ENCODE data around the gene RPS19BP1.
"Not testable (repeated sequence)": the region's sequence is repeated elsewhere in the genome, so short reads cannot be mapped to it uniquely, and the experiment has no call there.

Gene RPS19BP1

GRCh38 chr22:39527481-39527961, 5.0 kb downstream of the RPS19BP1 start:
- no peak for DNase-seq

GRCh38 chr22:39526736-39527171, 5.8 kb downstream of the RPS19BP1 start:
- DNase-seq: no peak

- no peak for DNase-seq
Observed at GRCh38 chr22:39525658-39525975, 6.9 kb downstream of the RPS19BP1 start.

- DNase-seq: no peak
Observed at GRCh38 chr22:39524753-39525657, 7.5 kb downstream of the RPS19BP1 start.

DNA sequence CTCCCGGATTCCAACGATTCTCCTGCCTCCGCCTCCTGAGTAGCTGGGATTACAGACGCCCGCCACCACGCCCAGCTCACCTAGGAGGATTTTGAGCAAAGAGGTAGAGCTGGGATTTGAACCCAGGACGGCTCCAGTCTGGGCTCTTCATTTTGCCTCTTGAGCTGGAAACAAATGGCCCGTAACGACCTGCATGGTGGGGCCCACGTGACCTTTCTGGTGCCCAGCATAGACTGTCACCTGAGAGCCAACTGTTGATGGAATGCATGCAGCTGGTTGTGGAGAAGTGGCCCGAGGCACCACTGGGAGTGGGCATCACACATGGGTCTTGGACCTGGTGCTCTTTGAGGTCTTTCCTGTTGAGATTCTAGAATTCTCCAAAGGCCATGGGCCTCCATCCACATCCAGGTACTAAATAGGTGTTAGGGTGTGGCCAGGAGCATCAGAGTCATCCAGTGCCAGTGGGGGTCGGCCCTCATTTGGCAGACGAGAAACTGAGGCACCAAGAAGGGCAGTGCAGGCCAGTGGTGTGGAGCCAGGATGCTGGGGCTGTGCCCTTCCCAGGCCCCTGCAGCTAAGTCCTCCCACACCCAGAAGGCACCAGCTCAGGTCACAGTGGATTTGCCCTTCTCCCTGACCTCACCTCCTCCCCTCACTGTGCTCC, 8.3 kb downstream of the RPS19BP1 start:
- no peak for DNase-seq

GRCh38 chr22:39522567-39523300, 9.8 kb downstream of the RPS19BP1 start:
- DNase-seq: no peak

DNA sequence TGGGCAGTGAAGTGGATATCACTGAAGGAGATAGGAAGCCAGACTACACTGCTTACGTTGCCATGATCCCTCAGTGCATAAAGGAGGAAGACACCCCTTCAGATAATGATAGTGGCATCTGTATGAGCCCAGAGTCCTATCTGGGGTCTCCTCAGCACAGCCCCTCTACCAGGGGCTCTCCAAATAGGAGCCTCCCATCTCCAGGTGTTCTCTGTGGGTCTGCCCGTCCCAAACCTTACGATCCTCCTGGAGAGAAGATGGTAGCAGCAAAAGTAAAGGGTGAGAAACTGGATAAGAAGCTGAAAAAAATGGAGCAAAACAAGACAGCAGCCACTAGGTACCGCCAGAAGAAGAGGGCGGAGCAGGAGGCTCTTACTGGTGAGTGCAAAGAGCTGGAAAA, 10.5 kb downstream of the RPS19BP1 start:
- not testable (repeated sequence) for DNase-seq

- not testable (repeated sequence) for DNase-seq
Observed at GRCh38 chr22:39521106-39521885, 11.3 kb downstream of the RPS19BP1 start.

GRCh38 chr22:39520226-39521105, 12.1 kb downstream of the RPS19BP1 start, which contains the start of gene ATF4:
ATF4 (plus strand) TSS chr22:39520562; CDS start chr22:39521446, 884 bp downstream.
- peak; percentile 75 for DNase-seq

DNA sequence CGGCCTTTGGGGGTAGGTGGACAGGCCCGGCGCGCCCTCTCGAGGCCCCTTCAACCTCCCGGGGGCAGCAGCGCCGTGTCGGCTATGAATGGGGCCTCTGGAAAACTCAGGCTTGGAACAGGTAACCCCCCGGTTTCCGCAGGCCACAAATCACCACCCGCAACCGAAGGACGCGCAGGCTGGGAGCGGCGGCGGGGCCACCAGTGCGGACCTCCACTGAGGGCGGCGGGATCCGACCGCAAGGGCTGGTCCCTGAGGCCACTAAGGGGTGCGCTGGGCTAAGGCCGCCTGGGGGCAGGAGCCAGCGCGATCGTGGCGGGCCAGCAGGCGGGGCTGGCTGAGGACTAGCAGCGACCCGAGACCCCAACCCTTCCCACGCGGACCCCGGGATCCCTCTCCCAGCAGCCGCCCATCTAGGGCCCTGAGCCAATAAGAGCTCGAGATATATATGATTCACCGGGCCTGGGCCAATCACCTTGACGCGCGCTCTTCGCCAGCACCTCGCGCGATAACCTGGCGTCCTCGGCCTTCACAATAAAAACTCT, 12.8 kb downstream of the RPS19BP1 start:
- DNase-seq: peak; percentile 93

DNA sequence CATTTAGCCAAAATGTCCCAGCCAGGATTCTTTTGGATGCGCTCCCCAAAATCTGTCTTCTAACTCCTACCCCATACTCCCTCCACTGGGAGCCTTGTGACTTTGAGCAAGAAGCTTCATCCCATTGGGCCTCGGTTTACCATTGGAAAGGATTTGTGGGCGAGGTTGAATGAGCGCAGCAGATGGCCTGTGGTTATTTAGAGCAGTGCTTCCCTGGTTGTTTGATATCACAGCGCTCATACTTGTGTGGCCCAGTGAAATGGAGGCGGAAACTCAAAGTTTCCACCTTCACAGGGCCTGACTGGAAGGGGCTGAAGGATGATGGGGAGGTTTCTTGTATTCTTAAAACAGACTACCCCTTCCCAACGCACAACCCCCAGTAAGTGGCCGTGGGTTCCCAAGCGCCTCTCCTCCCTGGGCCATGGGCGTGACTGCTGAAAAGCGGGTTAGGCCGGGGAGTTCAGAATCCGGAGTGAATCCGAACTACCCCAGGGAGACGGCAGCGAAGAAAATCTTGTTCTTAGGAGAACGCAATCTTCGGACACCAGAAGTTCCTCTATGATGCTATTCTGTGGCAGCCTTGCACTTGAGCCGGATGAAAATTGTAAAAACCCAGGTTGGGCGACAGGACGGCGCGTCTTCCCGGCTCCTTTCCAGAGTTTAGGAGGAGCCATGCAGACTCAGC, 13.4 kb downstream of the RPS19BP1 start:
- DNase-seq: no peak

GRCh38 chr22:39518144-39518786, 14.3 kb downstream of the RPS19BP1 start:
- no peak for DNase-seq

DNA sequence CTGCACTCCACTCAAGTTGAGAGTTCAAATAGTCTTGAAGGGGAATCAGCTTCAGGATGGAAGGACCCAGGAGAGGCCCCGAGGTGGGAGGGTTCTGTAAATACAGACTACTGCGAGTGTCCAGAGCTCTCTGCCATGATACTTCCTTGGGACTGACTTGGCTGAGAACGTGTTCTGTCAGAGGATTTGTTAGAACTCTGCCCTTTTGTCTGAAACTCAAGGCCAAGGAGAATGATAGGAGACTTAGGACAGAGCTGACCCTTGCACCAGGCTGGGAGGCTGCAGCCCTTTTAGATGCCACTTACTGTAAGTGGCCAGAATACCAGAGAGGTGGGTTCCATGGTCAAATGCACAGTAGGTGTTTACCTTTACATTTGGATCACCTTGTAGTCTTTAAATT, 15.1 kb downstream of the RPS19BP1 start:
- no peak for DNase-seq

DNA sequence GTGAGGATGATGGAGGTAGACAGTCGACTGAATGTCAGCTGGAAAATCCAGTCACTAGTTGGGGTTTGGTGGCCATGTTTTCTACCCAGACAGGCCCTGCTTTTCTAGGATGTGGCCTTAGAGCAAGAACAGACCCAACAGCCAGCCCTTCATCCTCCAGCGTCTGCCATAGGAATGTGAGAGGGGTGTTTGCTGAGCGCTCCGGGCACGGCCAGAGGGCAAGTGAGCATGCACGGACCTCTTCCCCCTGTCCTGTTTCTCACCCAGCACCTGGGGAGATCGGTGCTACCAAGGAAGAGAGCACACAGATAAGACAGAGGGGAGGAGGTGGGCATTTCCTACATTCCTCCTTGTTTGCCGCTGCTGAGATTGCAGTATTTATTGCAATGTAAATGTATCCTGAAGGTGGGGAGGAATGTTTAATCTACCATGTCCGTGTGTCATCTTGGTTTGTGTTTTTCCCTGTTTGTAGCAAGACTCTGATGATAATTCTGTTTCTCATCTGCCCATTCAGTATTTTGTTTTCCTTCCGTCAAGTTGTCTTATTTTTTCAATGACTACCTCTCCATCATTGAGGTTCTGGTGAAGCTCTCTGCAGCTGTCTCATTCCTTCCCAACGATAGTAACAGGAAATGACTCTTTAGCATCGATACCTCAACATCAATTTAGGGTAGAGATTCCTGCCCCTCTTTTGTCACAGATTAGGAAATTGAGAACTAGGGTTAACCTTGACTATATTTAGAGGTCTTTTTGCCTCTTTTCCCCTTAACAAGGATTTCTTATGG, 17.1 kb downstream of the RPS19BP1 start:
- no peak for DNase-seq

DNA sequence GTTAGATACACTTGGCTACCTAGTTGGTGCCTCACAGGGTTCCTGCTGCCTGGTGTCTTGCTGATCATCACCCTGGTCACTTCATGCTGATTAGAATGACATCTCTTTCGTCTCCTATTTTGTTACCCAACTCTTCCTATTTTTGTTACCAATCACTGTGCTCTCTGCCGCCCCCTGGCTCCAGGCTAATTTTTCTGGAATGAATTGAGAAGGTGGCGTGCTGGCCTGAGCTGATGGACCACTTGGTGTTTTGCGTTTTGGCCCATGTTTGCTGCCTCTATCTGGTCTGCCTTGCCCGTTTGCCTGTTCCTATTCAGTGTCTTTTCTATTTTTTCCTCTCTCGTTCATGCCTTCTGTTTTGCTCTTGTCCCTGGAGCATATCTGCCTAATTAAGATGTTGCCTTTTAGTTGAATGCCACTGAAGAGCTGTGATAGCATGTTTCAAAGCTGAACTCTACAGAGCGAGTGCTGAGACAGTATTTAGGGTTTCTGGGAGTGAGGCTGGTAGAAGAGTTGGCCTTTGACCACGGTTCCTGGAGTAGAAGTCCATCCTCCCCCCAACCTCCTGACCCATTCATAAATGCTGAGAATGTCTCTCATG, 18.1 kb downstream of the RPS19BP1 start:
- no peak for DNase-seq

GRCh38 chr22:39513791-39514190, 18.8 kb downstream of the RPS19BP1 start:
- no peak for DNase-seq

- no peak for DNase-seq
Observed at GRCh38 chr22:39512026-39512425, 20.5 kb downstream of the RPS19BP1 start.

GRCh38 chr22:39511226-39511625, 21.3 kb downstream of the RPS19BP1 start:
- DNase-seq: no peak
